Heart right ventricle (tissue), 16 donors: ENCODE measurements around the gene PGLYRP3. TPM values are rescaled to one million over a fixed set of nuclear protein-coding genes. Genes with fewer than 3 reads are reported as not detected.

ENCODE experiments used
- ATAC-seq, 8 donors: fragments of 200-7000 bp; cut with Tn5 transposase; one replicate each; pipeline ENCODE4 v1.9.1; 2020; ENCODE audit warnings: mild to moderate bottlenecking in 8 of 8, moderate library complexity in 8 of 8, moderate number of reproducible peaks in 1 of 8
- DNase-seq, 2 donors: peaks; one replicate each; pipeline ENCODE4 v3.0.0-alpha.2; 2020
- H3K27ac ChIP-seq, 10 donors: fragments of 200-600 bp; sonication (generic) in 2 of 10; one replicate each; pipeline versions ENCODE4 v1.5.0 to v1.8.0; 2020 to 2022; ENCODE audit warnings: mild to moderate bottlenecking in 3 of 10
- H3K27me3 ChIP-seq, 7 donors: fragments of 200-600 bp; one replicate each; pipeline ENCODE4 v1.8.0; 2021 to 2022; ENCODE audit warnings: mild to moderate bottlenecking in 2 of 7
- H3K36me3 ChIP-seq, 9 donors: fragments of 200-600 bp; sonication (generic) in 1 of 9; one replicate each; pipeline versions ENCODE4 v1.5.0 to v1.8.0; 2020 to 2022; ENCODE audit warnings: mild to moderate bottlenecking in 2 of 9
- H3K4me1 ChIP-seq, 9 donors: fragments of 200-600 bp; sonication (generic) in 1 of 9; one replicate each; pipeline versions ENCODE4 v1.5.0 to v1.8.0; 2020 to 2022; ENCODE audit warnings: mild to moderate bottlenecking in 4 of 9
- H3K4me3 ChIP-seq, 10 donors: fragments of 200-600 bp; sonication (generic) in 2 of 10; one replicate each; pipeline versions ENCODE4 v1.5.0 to v1.8.0; 2020 to 2022; ENCODE audit warnings: mild to moderate bottlenecking in 7 of 10, moderate library complexity in 2 of 10
- H3K9me3 ChIP-seq, 11 donors: fragments of 200-600 bp in 10 of 11; sonication (generic) in 2 of 11; one replicate each; pipeline versions ENCODE4 v1.5.0 to v1.8.0; 2013 to 2022; ENCODE audit warnings: mild to moderate bottlenecking in 2 of 11, control low read depth in 1 of 11, moderate library complexity in 1 of 11
- CTCF ChIP-seq, 9 donors: fragments of 200-600 bp; sonication (generic) in 2 of 9; IDR thresholded peaks; one replicate each; pipeline versions ENCODE4 v1.5.0 to v1.8.0; 2021 to 2022; ENCODE audit warnings: antibody characterized with exemption in 9 of 9, mild to moderate bottlenecking in 5 of 9, moderate library complexity in 1 of 9
- WGBS, 2 donors: extraction: QIAGEN DNeasy Blood & Tissue Kit; methylation state at CpG; one replicate each; pipeline ENCODE4 v1.1.7; 2013; ENCODE audit warnings: inconsistent platforms in 1 of 2; 5-methylcytosine and 5-hydroxymethylcytosine counted together
- intact Hi-C, 10 donors: fragments of 100-400 bp; cut with DNase I; formaldehyde crosslinking; loops; one replicate each; pipeline versions ENCODE4 v1.11.1 to v1.14.2; 2022
- polyA plus RNA-seq, 2 donors: library from polyadenylated mRNA; stranded (reverse); fragments of 200-250 nt; gene quantifications; one replicate each; pipeline ENCODE4 v1.2.3, GENCODE V29; 2013
- total RNA-seq, 10 donors: library from RNA; stranded (reverse); fragmentation: NEBNext Ultra II Directional in 3 of 10; extraction: Animal tissue kit (Norgen Biotek cat#: 25700) in 3 of 10; gene quantifications; one replicate each; pipeline versions ENCODE4 v1.2.1 to v1.2.4, GENCODE V29; 2021 to 2023
- donor health status: Arrhythmogenic right ventricular cardiomyopathy.
- donor health status: ischemic (EF 13 %, LVEDD 7.1; RV severe dilation, severe dysfunction).
- donor health status: healthy with polysubstance abuse.
- donor health status: DM: no; HTN: yes; CAD: no.
- donor health status: DM: no; HTN: no; CAD: no.
- donor health status: ischemic (EF 25% LVEDD 6.9; RV normal size, moderate dysfunction).
- donor health status: ischemic (EF 25% LVEDD 5.7; RV mildly dilated, moderate dysfunction).
- donor health status: healthy.
- donor health status: DM: yes; HTN: yes; CAD: no.
- donor health status: Ischemic cardiomyopathy.
- donor health status: ischemic (EF 35%, LVEDD 5.7; RV mildly dilated, moderate dysfunction).
- donor health status: nonischemic (EF 11% LVEDD 7.7; RV severe dilation, severe dysfunction).
- donor health status: DM: yes; HTN: yes; CAD: no.
- donor health status: PGD.
- donor health status: ischemic (EF 29% LVEDD 5.4; RV normal size, mild dysfunction).
- donor health status: nonischemic (EF 23%, LVEDD 6.1; RV moderate dilation, normal function).

PGLYRP3 gene
- total and polyA plus RNA-seq, 12 donors, result not detected

DNA sequence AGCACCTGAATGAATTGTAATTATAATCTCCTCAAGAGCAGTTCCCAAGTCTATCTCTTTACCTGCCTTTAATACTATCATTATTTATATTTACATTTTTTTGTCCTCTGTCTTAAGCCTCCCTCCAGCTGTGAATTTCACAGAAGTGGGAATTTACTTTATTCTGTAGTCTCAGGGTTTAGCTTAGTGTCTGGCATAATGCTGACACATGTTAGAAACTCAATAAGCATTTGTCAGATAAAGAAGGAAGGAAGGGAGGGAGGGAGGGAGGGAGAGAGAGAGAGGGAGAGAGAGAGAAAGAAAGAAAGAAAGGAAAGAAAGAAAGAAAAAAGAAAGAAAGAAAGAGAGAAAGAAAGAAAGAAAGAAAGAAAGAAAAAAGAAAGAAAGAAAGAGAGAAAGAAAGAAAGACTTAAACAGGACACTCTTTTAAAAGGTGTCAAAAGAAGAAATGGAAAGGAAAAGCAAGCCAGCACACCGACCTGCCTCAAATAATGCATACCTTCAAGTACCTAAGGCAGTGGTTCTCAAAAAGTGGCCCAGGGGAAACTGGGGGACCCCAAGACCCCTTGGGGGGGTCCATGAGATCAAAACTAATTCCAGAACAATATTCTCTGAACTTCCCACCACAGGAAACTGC lies 37.7 kb upstream of the PGLYRP3 start:
- Histone ChIP-seq H3K36me3 (no peaks in the 10 kb centered on the region), H3K27me3 (peaks cover 0 to 60% (median 33%) of the 10 kb centered on the region in 7 donors), H3K9me3 (no peaks in the 10 kb centered on the region), H3K4me3 (no peak overlapping the region), H3K4me1 (peaks cover 0 to 2% (median 0%) of the 10 kb centered on the region in 9 donors), H3K27ac (no peak overlapping the region)
- TF ChIP-seq CTCF (IDR thresholded peaks at IDR 0.05), result no peak
- 33 to 36% methylated on average over 1 of the region's 1 CpG for WGBS, 2 donors
- no peak for ATAC-seq
- DNase-seq, result no peak
- intact Hi-C loops, result loop anchor here in 8 of 10 donors (2.0 to 10.0 kb wide), 5 partner anchors 144 to 394 kb away; partner anchors contain the start of gene S100A2 (in 5 of the 8)

DNA sequence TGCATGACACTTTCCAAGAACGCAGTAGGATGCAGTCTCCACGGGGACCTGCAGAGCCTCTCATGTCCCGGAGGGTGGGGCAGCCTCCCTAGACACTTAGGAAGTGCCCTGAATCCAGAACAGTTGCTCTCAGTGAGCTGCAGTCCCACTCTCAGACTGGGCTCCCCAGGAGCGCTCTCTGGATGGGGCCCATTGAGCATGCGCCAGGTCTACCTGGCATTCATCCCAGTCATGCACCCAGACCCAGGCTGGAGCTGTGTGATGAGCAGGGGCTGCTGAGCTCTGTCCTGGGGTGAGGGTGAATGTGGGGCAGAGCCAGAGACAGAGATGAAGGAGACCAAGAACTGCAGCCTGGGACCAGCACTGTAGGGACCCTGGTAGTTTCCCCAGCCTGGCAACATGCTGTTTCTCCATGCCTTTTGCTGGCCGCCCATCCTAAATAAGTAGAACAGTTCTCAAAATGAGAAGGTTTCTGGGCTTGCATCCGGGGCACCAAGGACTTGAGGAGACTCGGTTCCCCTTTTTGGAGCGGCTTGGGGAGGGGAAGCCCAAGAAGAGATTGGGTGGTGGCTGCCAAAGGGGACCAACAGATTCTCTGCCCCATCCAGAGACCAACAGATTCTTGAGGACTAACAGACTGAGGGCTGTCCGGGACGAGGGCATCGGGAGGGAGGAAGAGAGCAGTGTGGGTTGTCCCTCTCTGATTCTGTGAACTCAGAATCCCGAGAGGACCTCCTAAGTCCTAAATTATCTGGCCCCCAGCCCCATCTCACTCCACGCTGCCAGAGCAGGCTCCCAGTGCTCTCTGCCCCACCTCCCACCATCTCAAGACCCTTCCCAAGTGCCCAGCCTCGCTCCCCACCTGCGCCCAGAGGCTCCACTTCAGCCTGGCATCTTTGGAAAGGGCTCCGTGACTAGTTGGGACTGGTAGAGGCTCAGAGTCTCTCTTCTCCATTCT lies 36.9 kb upstream of the PGLYRP3 start:
- H3K4me3 ChIP-seq, result no peak overlapping the region
- H3K36me3 ChIP-seq, result no peaks in the 10 kb centered on the region
- WGBS, 2 donors, result 59 to 71% methylated on average over 17 of the region's 17 CpGs
- peaks cover 0 to 65% (median 36%) of the 10 kb centered on the region in 7 donors for H3K27me3 ChIP-seq
- H3K9me3 ChIP-seq, result no peaks in the 10 kb centered on the region
- intact Hi-C loops, result loop anchor here in 8 of 10 donors (2.0 to 10.0 kb wide), 5 partner anchors 145 to 395 kb away; partner anchors contain the start of gene S100A2 (in 5 of the 8)
- ATAC-seq (no peak), DNase-seq (no peak)
- H3K27ac ChIP-seq, result no peak overlapping the region
- no peak for TF ChIP-seq CTCF (IDR thresholded peaks at IDR 0.05)
- H3K4me1 ChIP-seq, result peaks cover 0 to 10% (median 0%) of the 10 kb centered on the region in 9 donors

DNA sequence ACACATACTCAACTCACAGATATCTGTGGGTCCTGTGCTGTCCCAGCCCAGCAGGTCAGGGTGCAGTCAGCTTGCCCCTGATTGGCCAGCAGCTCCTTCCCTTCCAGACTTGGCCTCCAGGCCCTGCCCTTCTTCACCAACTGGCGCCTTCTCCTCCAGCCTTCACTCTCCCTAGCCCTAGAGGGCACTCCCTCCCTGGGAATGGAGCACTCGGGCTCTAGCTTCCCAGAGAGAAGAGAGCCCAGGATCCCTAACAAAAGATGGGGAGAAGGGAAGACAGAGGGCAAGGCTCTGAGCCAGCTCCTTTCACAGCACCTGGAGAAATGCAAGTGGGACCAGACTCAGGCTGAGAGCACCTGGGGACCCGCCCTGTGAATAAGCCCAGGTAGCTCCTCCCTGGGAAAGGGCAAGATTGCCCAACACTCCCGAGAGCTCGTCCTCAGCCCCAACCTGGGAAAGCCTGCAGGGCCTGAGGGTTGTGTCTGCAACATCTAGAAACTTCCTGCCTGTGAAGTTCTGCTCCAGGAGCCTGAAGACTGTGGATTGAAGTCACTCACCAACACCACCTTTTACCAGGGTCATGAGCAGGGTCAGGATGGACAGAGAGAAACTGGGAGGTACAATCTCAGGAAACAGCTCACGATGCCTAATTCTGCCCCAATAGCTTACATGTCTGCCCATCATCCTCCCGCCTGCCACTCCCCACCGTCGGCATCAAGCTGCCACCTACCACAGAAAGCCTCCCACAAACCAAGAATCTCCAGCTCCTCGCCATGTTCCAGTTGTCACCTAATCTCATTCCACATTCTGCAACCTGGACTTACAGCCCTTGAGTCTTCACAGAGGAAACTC lies 36.0 kb upstream of the PGLYRP3 start, which contains the start of gene PGLYRP4:
Gene PGLYRP4, minus strand, starts transcription at position 331 of the 852 bp plus-strand sequence. CDS start 909 bp downstream, outside the sequence.
- H3K27ac ChIP-seq, result no peak within 1 kb of the TSS
- intact Hi-C loops, result no loop called here
- DNase-seq (no peak), ATAC-seq (no peak)
- TF ChIP-seq CTCF (IDR thresholded peaks at IDR 0.05), result no peak
- H3K36me3 ChIP-seq, result no peaks in the 10 kb centered on the region
- H3K4me3 ChIP-seq, result no peak within 1 kb of the TSS
- H3K9me3 ChIP-seq, result no peaks in the 10 kb centered on the region
- peaks cover 0 to 17% (median 0%) of the 10 kb centered on the region in 9 donors for H3K4me1 ChIP-seq
- peaks cover 0 to 65% (median 36%) of the 10 kb centered on the region in 7 donors for H3K27me3 ChIP-seq
- 57 to 80% methylated on average over 10 of the region's 10 CpGs for WGBS, 2 donors
